Tibial artery (tissue), 4 donors: ENCODE data around the gene ADRA2B.

Source experiments
- DNase-seq, 2 donors: peaks; one replicate each; pipeline ENCODE4 v3.0.0-alpha.2; 2019
- H3K27ac ChIP-seq, 2 donors: fragments of 200-600 bp; sonication (generic) in 1 of 2; 1 replicate in 1 of 2; 2 replicates in 1 of 2; pipeline ENCODE4 v1.5.1; 2018 to 2019; ENCODE audit warnings: mild to moderate bottlenecking in 1 of 2
- H3K27me3 ChIP-seq, 2 donors: fragments of 200-600 bp; sonication (generic) in 1 of 2; one replicate each; pipeline versions ENCODE4 v1.5.1 to v1.6.0; 2016 to 2019
- H3K36me3 ChIP-seq, 3 donors: fragments of 200-600 bp; sonication (generic) in 2 of 3; one replicate each; pipeline ENCODE4 v1.5.1; 2016 to 2019; ENCODE audit warnings: mild to moderate bottlenecking in 2 of 3
- H3K4me1 ChIP-seq, 4 donors: fragments of 200-600 bp; sonication (generic) in 2 of 4; 1 replicate in 3 of 4; 2 replicates in 1 of 4; pipeline ENCODE4 v1.5.1; 2016 to 2019
- H3K4me3 ChIP-seq, 2 donors: fragments of 200-600 bp; sonication (generic) in 1 of 2; 1 replicate in 1 of 2; 2 replicates in 1 of 2; pipeline ENCODE4 v1.5.1; 2018 to 2019; ENCODE audit warnings: mild to moderate bottlenecking in 2 of 2
- H3K9me3 ChIP-seq, 3 donors: fragments of 200-600 bp; sonication (generic) in 1 of 3; one replicate each; pipeline ENCODE4 v1.5.1; 2016 to 2019
- intact Hi-C: fragments of 100-400 bp; cut with DNase I; formaldehyde crosslinking; loops from one replicate; pipeline ENCODE4 v1.15.0; 2023; ENCODE audit warnings: low total_unique reads
- TF ChIP-seq, protein P1 (sequence below), 2 experiments: fragments of 200-600 bp in 1 of 2; fragments of 450-650 bp in 1 of 2; IDR thresholded peaks; one replicate each; pipeline ENCODE4 v1.5.1; 2017 to 2019; ENCODE audit warnings: antibody characterized with exemption in 2 of 2, mild to moderate bottlenecking in 1 of 2, moderate library complexity in 1 of 2

The ADRA2B gene

DNA sequence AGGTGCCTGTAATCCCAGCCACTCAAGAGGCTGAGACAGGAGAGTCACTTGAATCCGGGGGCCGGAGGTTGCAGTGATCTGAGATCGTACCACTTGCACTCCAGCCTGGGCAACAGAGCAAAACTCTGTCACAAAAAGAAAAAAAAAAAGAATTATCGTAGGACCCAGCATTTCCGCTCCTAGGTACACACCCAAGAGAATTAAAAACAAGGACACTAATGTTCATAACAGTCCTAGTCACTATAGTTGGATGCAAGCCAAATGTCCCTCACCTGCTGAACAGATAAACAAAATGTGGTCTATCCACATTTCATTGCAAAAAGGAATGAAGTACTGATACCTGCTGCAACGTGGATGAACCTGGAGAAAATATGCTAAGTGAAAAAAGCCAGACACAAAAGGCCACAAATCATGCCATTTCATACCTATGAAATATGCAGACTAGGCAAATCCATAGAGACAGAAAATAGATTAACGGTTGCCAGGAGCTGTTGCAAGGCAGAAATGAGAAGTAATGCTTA lies 21.2 kb downstream of the ADRA2B start:
- no peak for DNase-seq
- no peaks in the 10 kb centered on the region for H3K9me3 ChIP-seq
- H3K27me3 ChIP-seq = no peaks in the 10 kb centered on the region
- H3K4me3 ChIP-seq = no peak overlapping the region
- no peaks in the 10 kb centered on the region for H3K36me3 ChIP-seq
- no peak overlapping the region for H3K27ac ChIP-seq
- intact Hi-C loops = no loop called here
- TF ChIP-seq, protein P1, sequence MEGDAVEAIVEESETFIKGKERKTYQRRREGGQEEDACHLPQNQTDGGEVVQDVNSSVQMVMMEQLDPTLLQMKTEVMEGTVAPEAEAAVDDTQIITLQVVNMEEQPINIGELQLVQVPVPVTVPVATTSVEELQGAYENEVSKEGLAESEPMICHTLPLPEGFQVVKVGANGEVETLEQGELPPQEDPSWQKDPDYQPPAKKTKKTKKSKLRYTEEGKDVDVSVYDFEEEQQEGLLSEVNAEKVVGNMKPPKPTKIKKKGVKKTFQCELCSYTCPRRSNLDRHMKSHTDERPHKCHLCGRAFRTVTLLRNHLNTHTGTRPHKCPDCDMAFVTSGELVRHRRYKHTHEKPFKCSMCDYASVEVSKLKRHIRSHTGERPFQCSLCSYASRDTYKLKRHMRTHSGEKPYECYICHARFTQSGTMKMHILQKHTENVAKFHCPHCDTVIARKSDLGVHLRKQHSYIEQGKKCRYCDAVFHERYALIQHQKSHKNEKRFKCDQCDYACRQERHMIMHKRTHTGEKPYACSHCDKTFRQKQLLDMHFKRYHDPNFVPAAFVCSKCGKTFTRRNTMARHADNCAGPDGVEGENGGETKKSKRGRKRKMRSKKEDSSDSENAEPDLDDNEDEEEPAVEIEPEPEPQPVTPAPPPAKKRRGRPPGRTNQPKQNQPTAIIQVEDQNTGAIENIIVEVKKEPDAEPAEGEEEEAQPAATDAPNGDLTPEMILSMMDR (IDR thresholded peaks at IDR 0.05) = no peak
- peaks cover 0 to 8% (median 4%) of the 10 kb centered on the region in 4 donors for H3K4me1 ChIP-seq

DNA sequence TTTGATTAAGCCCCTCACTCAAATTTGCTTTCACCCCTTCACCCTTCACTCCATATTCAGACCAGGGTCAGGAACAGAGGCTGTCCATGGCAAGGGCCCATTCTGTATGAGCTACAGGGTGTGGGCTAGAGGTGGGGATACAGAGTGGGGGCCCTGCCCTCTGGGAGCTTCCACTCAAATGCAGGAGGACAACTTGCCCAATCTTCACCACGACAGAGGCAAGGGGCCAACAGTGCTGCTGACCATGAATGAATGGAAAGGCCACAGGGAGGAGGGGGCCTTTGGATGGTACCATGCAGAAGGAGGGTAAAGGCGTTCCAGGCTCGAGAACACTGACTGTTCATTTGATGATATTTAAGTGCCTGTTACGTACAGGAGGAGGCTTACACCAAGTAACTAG lies 22.8 kb downstream of the ADRA2B start:
- Histone ChIP-seq H3K27ac (no peak overlapping the region), H3K27me3 (peaks cover 0 to 5% of the 10 kb centered on the region in 2 donors), H3K4me1 (peaks cover 0 to 2% (median under 1%) of the 10 kb centered on the region in 4 donors), H3K36me3 (no peaks in the 10 kb centered on the region), H3K4me3 (no peak overlapping the region), H3K9me3 (no peaks in the 10 kb centered on the region)
- no peak for DNase-seq
- intact Hi-C loops = no loop called here
- TF ChIP-seq, protein P1 (IDR thresholded peaks at IDR 0.05) = no peak

DNA sequence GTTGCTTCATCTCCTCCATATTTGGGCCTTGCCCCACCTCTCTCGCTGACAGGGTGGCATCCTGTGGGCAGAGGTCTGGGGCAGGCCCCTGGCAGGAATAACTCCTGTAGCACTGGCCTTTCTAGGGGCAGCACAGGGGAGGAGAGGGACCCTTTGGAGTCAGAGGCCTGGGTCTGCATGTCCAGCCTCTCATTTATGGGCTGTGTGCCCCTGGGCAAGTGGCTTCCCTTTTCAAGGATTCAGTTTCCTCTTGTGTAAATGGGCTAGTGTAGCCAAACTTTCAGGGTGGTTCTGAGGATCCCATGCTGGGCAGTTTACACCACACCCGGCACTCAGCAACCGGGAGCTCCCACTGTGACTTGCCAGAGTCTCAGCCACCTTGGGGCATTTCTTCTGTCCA lies 23.4 kb downstream of the ADRA2B start:
- intact Hi-C loops = no loop called here
- no peak for DNase-seq
- no peaks in the 10 kb centered on the region for H3K9me3 ChIP-seq
- TF ChIP-seq, protein P1 (IDR thresholded peaks at IDR 0.05) = no peak
- H3K27me3 ChIP-seq = peaks cover 0 to 5% of the 10 kb centered on the region in 2 donors
- no peak overlapping the region for H3K4me3 ChIP-seq
- H3K27ac ChIP-seq = no peak overlapping the region
- H3K36me3 ChIP-seq = no peaks in the 10 kb centered on the region
- H3K4me1 ChIP-seq = no peaks in the 10 kb centered on the region

DNA sequence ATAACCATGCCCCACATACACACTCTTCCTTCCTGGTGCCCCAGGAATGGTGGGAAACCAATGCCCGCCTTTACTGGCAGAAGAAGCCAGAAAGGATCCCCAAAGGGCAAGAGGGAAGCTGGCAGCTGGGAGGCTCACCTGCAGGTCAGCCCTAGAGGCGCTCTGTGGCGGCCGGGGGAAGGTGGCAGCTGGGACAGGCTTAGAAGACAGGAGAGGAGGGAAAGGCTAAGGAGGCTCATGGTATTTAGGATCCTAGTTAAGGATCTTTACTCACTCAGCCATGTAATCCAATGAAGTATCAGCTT lies 23.8 kb downstream of the ADRA2B start:
- TF ChIP-seq, protein P1 (IDR thresholded peaks at IDR 0.05) = no peak
- Histone ChIP-seq H3K9me3 (no peaks in the 10 kb centered on the region), H3K36me3 (no peaks in the 10 kb centered on the region), H3K27ac (no peak overlapping the region), H3K4me1 (no peaks in the 10 kb centered on the region), H3K27me3 (peaks cover 0 to 5% of the 10 kb centered on the region in 2 donors), H3K4me3 (no peak overlapping the region)
- intact Hi-C loops = no loop called here
- no peak for DNase-seq

DNA sequence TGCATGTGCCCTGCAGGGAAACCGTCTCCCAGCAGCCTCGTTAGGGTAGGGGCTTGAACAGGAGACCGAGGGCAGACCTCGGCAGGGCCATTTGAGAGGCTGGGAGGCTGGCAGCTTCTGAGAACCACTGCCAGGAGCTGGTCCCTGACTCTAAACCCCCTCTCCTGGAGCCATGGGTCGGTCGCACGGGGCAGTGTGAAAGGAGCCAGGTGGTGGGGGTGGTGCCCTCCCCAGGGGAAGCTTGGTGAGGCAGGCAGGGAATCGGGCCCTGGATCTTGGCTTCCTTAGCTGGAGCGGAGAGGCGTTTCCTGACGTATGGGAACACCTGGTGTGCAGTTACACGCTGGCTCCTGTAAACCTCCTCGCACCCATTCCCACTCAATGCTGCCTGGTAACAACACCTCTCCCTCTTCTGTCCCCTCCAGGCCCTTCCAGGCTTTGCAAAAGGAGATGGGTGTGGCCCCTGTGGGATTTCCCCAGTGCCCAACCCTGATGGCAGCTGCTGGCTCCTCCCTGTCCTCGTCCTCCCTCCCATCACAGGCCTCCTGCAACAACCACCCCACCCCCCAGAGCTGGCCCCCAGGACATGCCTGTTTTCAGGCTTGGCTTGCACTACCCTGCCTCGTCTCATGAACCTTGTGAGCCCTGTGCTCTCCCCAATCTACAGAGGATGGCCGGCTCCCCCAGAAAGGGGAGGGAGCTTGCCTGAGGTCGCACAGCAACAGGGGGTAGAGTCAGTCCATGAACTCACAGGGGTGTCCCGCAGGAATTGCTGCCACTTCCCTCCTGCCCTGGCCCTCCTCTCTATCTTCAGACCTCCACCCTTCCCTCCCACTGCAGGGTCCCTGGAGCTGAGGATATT lies 24.4 kb downstream of the ADRA2B start:
- Histone ChIP-seq H3K9me3 (no peaks in the 10 kb centered on the region), H3K27me3 (peaks cover 0 to 5% of the 10 kb centered on the region in 2 donors), H3K4me1 (no peaks in the 10 kb centered on the region), H3K4me3 (no peak overlapping the region), H3K36me3 (no peaks in the 10 kb centered on the region), H3K27ac (no peak overlapping the region)
- DNase-seq = no peak
- intact Hi-C loops = no loop called here
- TF ChIP-seq, protein P1 (IDR thresholded peaks at IDR 0.05) = no peak
